Endothelial cell of umbilical vein (primary cell): ENCODE data around the gene MRPL53. TPM values are rescaled to one million over a fixed set of nuclear protein-coding genes. Genes with fewer than 3 reads are reported as not detected.

ENCODE experiments used
- BruUV-seq: library from RNA; stranded (reverse); fragments of 400-500 nt; replicated peaks from 2 replicates; lab custom pipeline; 2021; lab: Mats Ljungman, UMichigan
- CTCF ChIA-PET: fragments of 300-600, 350-600 bp; sonication (Branson Sonifier 250); formaldehyde crosslinking; loops from one replicate; lab custom pipeline; 2021; ENCODE audit warnings: antibody characterized with exemption, inconsistent platforms; lab: Charles Lee
- POLR2A ChIA-PET: fragments of 300-600, 350-600 bp; sonication (Branson Sonifier 250); formaldehyde crosslinking; loops from one replicate; lab custom pipeline; 2021; ENCODE audit warnings: antibody characterized with exemption, inconsistent platforms; lab: Charles Lee
- DNase-seq: peaks from one replicate; pipeline ENCODE4 v3.0.0-alpha.2; 2011; ENCODE audit warnings: low read depth, low spot score
- FAIRE-seq: peaks from 2 replicates; lab custom pipeline; 2011; peaks lifted over from hg19 to GRCh38; lab: Jason Lieb, UNC
- H2AFZ ChIP-seq: 2 replicates; pipeline ENCODE4 v1.6.0; 2012; ENCODE audit warnings: low read depth, low read length, control low read depth, inconsistent platforms
- H3K27ac ChIP-seq: 2 replicates; pipeline ENCODE4 v1.5.1; 2011; ENCODE audit warnings: low read depth, mild to moderate bottlenecking, control low read depth, low read length, moderate library complexity; ENCODE audit not compliant: insufficient read depth
- H3K27me3 ChIP-seq, 2 experiments: 2 replicates each; pipeline versions ENCODE4 v1.6.0 to v1.6.1; 2011; ENCODE audit warnings: low read length in 2 of 2, mixed read lengths in 1 of 2; ENCODE audit not compliant: control insufficient read depth in 2 of 2, insufficient read depth in 2 of 2
- H3K36me3 ChIP-seq, 2 experiments: 2 replicates in 1 of 2; 3 replicates in 1 of 2; pipeline ENCODE4 v1.5.1; 2011; ENCODE audit warnings: low read length in 2 of 2, mild to moderate bottlenecking in 1 of 2, moderate library complexity in 1 of 2; ENCODE audit not compliant: control insufficient read depth in 2 of 2, insufficient read depth in 2 of 2; ENCODE audit errors: extremely low read depth in 1 of 2
- H3K4me1 ChIP-seq: 3 replicates; pipeline ENCODE4 v1.5.1; 2011; ENCODE audit warnings: mild to moderate bottlenecking, low read length; ENCODE audit not compliant: control insufficient read depth, insufficient read depth; ENCODE audit errors: extremely low read depth
- H3K4me2 ChIP-seq: 2 replicates; pipeline ENCODE4 v1.6.1; 2011; ENCODE audit warnings: low read length, control low read depth, mixed read lengths; ENCODE audit not compliant: insufficient read depth
- H3K4me3 ChIP-seq, 3 experiments: fragments of 200-600 bp in 1 of 3; sonication (generic), shearing (Covaris generic) in 1 of 3; replicated peaks in 1 of 3; 2 replicates each; pipeline ENCODE4 v1.5.1; 2011 to 2016; ENCODE audit warnings: control low read depth in 3 of 3, low read length in 3 of 3, mild to moderate bottlenecking in 2 of 3, inconsistent platforms in 1 of 3, low read depth in 1 of 3, moderate library complexity in 1 of 3; ENCODE audit not compliant: insufficient read depth in 1 of 3
- H3K79me2 ChIP-seq: 2 replicates; pipeline ENCODE4 v1.6.0; 2012; ENCODE audit warnings: low read length, inconsistent platforms; ENCODE audit not compliant: control insufficient read depth, insufficient read depth
- H3K9ac ChIP-seq: replicated peaks from 2 replicates; pipeline ENCODE3; 2011; ENCODE audit warnings: low read length, control low read depth; ENCODE audit not compliant: insufficient read depth; ENCODE audit errors: extremely low read depth
- H3K9me1 ChIP-seq: replicated peaks from 3 replicates; pipeline ENCODE4 v1.6.0; 2011; ENCODE audit warnings: mild to moderate bottlenecking, low read length; ENCODE audit not compliant: control insufficient read depth, insufficient read depth; ENCODE audit errors: extremely low read depth
- H3K9me3 ChIP-seq: replicated peaks from 2 replicates; pipeline ENCODE4 v1.5.1; 2012; ENCODE audit warnings: low read length, inconsistent platforms; ENCODE audit not compliant: control insufficient read depth, insufficient read depth
- H4K20me1 ChIP-seq: replicated peaks from 2 replicates; pipeline ENCODE3; 2011; ENCODE audit warnings: mild to moderate bottlenecking, low read length; ENCODE audit not compliant: control insufficient read depth, insufficient read depth; ENCODE audit errors: extremely low read depth
- CTCF ChIP-seq, 2 donors: IDR thresholded peaks; 1 replicate in 1 of 2; 2 replicates in 1 of 2; pipeline ENCODE4 v1.5.1; 2011; ENCODE audit warnings: low read length in 2 of 2, mild to moderate bottlenecking in 2 of 2, moderate library complexity in 2 of 2, control low read depth in 1 of 2, inconsistent platforms in 1 of 2, low read depth in 1 of 2; ENCODE audit not compliant: insufficient read depth in 1 of 2; ENCODE audit errors: extremely low read depth in 1 of 2
- dilution Hi-C: fragments of 300-500 bp; cut with MboI; formaldehyde crosslinking; loops from one replicate; pipeline ENCODE4 v1.15.0; 2019; ENCODE audit warnings: low sequenced_read_pairs; ENCODE audit not compliant: extremely low pct_ligation_motif_present
- intact Hi-C: fragments of 100-400 bp; cut with micrococcal nuclease; formaldehyde crosslinking; loops from one replicate; pipeline ENCODE4 v1.10.0; 2022
- polyA plus RNA-seq, 4 experiments: library from polyadenylated mRNA; depleted of rRNA in 3 of 4; stranded (reverse) in 3 of 4; unstranded in 1 of 4; fragments of >200 nt; gene quantifications; 2 replicates each; pipeline versions ENCODE4 v1.2.1 to v1.2.3, GENCODE V29; 2011 to 2012; ENCODE audit warnings: missing spikeins in 1 of 4
- total RNA-seq: library from RNA; stranded (reverse); gene quantifications from 2 replicates; pipeline ENCODE4 v1.2.3, GENCODE V29; 2021

The MRPL53 gene
- total and polyA plus RNA-seq, 2 donors (not counting 3 experiments of a cell fraction or from before 2014, with no cell fraction given), result 68.7 to 69.7 TPM

DNA sequence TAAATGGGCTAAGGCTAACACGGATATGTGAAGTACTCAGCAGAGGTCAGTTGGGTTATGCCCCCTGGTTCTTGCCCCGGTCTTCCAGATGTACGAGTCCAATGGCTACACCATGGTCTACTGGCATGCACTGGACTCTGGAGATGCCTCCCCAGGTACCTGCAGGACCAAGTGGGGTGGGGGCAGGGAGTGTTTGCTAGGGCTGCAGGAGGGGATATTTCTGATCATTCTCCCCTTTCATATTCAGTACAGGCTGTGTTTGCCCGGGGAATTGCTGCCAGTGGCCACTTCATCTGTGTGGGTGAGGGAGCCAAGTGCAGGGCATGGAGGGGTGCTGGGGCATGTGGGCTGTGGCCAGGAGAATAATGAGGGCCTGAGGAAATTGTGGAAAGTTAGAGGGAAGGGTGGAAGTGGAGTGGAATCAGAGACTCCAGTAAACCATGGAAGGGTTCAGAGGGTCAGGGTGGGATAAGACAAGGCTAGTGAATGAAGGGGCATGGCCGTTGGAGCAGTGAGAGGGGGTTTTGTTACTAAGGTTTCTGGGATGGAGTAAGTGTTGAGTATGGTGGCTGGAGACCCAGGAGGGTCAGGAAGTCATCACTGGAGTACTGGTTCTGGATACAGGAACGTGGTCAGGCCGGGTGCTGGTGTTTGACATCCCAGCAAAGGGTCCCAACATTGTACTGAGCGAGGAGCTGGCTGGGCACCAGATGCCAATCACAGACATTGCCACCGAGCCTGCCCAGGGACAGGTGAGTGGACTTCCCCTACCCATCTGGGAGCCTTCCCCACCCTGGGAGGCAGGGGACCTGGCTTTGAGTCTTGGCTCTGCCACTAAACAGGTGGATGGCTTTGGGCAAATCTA lies 49.0 kb downstream of the MRPL53 start:
- TF ChIP-seq CTCF (IDR thresholded peaks at IDR 0.05; ENCODE audit: extremely low read depth in 1 of 2, insufficient read depth in 1 of 2, low read depth in 1 of 2, low read length in 2 of 2), result no peak
- H4K20me1 ChIP-seq, result no peaks in the 10 kb centered on the region
- intact Hi-C loops (no loop called here), dilution Hi-C loops (no loop called here)
- no peak overlapping the region for H3K4me3 ChIP-seq
- H3K9me1 ChIP-seq, result no peaks in the 10 kb centered on the region
- H3K4me1 ChIP-seq, result peaks cover 9% of the 10 kb centered on the region
- CTCF ChIA-PET, result interaction anchor here (1.0 kb wide), 1 partner anchor 31 kb away, joined by 3 read pairs; no protein-coding TSS in a partner anchor
- H3K79me2 ChIP-seq, result no peaks in the 10 kb centered on the region
- no peak overlapping the region for H3K27ac ChIP-seq
- FAIRE-seq (no peak), DNase-seq (no peak)
- peaks cover 5 to 9% of the 10 kb centered on the region in 2 experiments for H3K27me3 ChIP-seq
- no peaks in the 10 kb centered on the region for H3K9me3 ChIP-seq
- no peak overlapping the region for H3K4me2 ChIP-seq
- peaks cover 0 to 16% of the 10 kb centered on the region in 2 experiments for H3K36me3 ChIP-seq
- H3K9ac ChIP-seq, result no peak overlapping the region
- BruUV-seq, result no TSS peak
- H2AFZ ChIP-seq, result no peak overlapping the region
- POLR2A ChIA-PET, result interaction anchor here (0.6 kb wide), 1 partner anchor 12 kb away, joined by 4 read pairs; no protein-coding TSS in a partner anchor

Other genes with a start within 250 kb of the MRPL53 start
- gene SLC4A5, start 129.3 kb downstream of the MRPL53 start, total RNA-seq, result 0.97 and 1.2 TPM in 2 replicates
- 0.12 and 0.21 TPM in 2 replicates for gene SLC4A5, start 129.3 kb downstream of the MRPL53 start, polyA plus RNA-seq
- gene DCTN1, start 92.4 kb downstream of the MRPL53 start, total RNA-seq, result 165 and 170 TPM in 2 replicates
- 120 and 130 TPM in 2 replicates for gene DCTN1, start 92.4 kb downstream of the MRPL53 start, polyA plus RNA-seq
- gene C2orf81, start 51.1 kb downstream of the MRPL53 start, total RNA-seq, result 0.51 and 0.71 TPM in 2 replicates
- gene C2orf81, start 51.1 kb downstream of the MRPL53 start, polyA plus RNA-seq, result 0.16 and 0.17 TPM in 2 replicates
- 21.7 and 24.9 TPM in 2 replicates for gene WDR54, start 51.0 kb downstream of the MRPL53 start, total RNA-seq
- 46.3 and 53.0 TPM in 2 replicates for gene WDR54, start 51.0 kb downstream of the MRPL53 start, polyA plus RNA-seq
- 19.8 and 20.0 TPM in 2 replicates for gene RTKN, start 30.7 kb downstream of the MRPL53 start, total RNA-seq
- 20.7 and 27.5 TPM in 2 replicates for gene RTKN, start 30.7 kb downstream of the MRPL53 start, polyA plus RNA-seq
- 24.2 and 28.1 TPM in 2 replicates for gene INO80B, start 17.6 kb downstream of the MRPL53 start, total RNA-seq
- gene INO80B, start 17.6 kb downstream of the MRPL53 start, polyA plus RNA-seq, result 14.1 and 15.1 TPM in 2 replicates
- 44.5 and 50.5 TPM in 2 replicates for gene WBP1, start 14.2 kb downstream of the MRPL53 start, total RNA-seq
- gene WBP1, start 14.2 kb downstream of the MRPL53 start, polyA plus RNA-seq, result 209 and 241 TPM in 2 replicates
- 78.3 and 79.9 TPM in 2 replicates for gene MOGS, start 7.3 kb downstream of the MRPL53 start, total RNA-seq
- 75.9 and 88.0 TPM in 2 replicates for gene MOGS, start 7.3 kb downstream of the MRPL53 start, polyA plus RNA-seq
- 20.3 and 23.8 TPM in 2 replicates for gene CCDC142, start 10.3 kb upstream of the MRPL53 start, total RNA-seq
- 12.8 and 13.5 TPM in 2 replicates for gene CCDC142, start 10.3 kb upstream of the MRPL53 start, polyA plus RNA-seq
- 20.1 and 21.8 TPM in 2 replicates for gene TTC31, start 10.4 kb upstream of the MRPL53 start, total RNA-seq
- 24.1 and 24.8 TPM in 2 replicates for gene TTC31, start 10.4 kb upstream of the MRPL53 start, polyA plus RNA-seq
- gene LBX2, start 26.9 kb upstream of the MRPL53 start, total RNA-seq, result 3.8 and 4.3 TPM in 2 replicates
- 2.8 and 4.0 TPM in 2 replicates for gene LBX2, start 26.9 kb upstream of the MRPL53 start, polyA plus RNA-seq
- gene PCGF1, start 35.0 kb upstream of the MRPL53 start, total RNA-seq, result 17.4 and 21.0 TPM in 2 replicates
- 17.4 and 19.2 TPM in 2 replicates for gene PCGF1, start 35.0 kb upstream of the MRPL53 start, polyA plus RNA-seq
- gene TLX2, start 41.8 kb upstream of the MRPL53 start, total RNA-seq, result not detected in 2 replicates
- not detected in 2 replicates for gene TLX2, start 41.8 kb upstream of the MRPL53 start, polyA plus RNA-seq
- 0.44 and 0.69 TPM in 2 replicates for gene DQX1, start 53.6 kb upstream of the MRPL53 start, total RNA-seq
- gene DQX1, start 53.6 kb upstream of the MRPL53 start, polyA plus RNA-seq, result 0.03 and 0.06 TPM in 2 replicates
- gene AUP1, start 57.0 kb upstream of the MRPL53 start, total RNA-seq, result 103 and 109 TPM in 2 replicates
- gene AUP1, start 57.0 kb upstream of the MRPL53 start, polyA plus RNA-seq, result 187 and 203 TPM in 2 replicates
- 32.6 and 34.3 TPM in 2 replicates for gene HTRA2, start 57.3 kb upstream of the MRPL53 start, total RNA-seq
- gene HTRA2, start 57.3 kb upstream of the MRPL53 start, polyA plus RNA-seq, result 52.8 and 54.1 TPM in 2 replicates
- gene LOXL3, start 81.3 kb upstream of the MRPL53 start, total RNA-seq, result 0.95 and 0.97 TPM in 2 replicates
- gene LOXL3, start 81.3 kb upstream of the MRPL53 start, polyA plus RNA-seq, result 1.1 and 1.3 TPM in 2 replicates
- gene DOK1, start 82.0 kb upstream of the MRPL53 start, total RNA-seq, result 12.7 and 14.3 TPM in 2 replicates
- 10.4 and 13.8 TPM in 2 replicates for gene DOK1, start 82.0 kb upstream of the MRPL53 start, polyA plus RNA-seq
- not detected in 2 replicates for gene M1AP, start 175.7 kb upstream of the MRPL53 start, total RNA-seq
- 0.04 TPM in 1 of 2 replicates, not detected in the other for gene M1AP, start 175.7 kb upstream of the MRPL53 start, polyA plus RNA-seq
- 5.9 and 6.0 TPM in 2 replicates for gene SEMA4F, start 181.6 kb upstream of the MRPL53 start, total RNA-seq
- gene SEMA4F, start 181.6 kb upstream of the MRPL53 start, polyA plus RNA-seq, result 4.9 and 5.3 TPM in 2 replicates